Left lung (tissue), 10 donors: Measurements from ENCODE around the gene MUC3A. TPM values are rescaled to one million over a fixed set of nuclear protein-coding genes. Genes with fewer than 3 reads are reported as not detected.

Experiments used
- ATAC-seq: fragments of 200-7000 bp; cut with Tn5 transposase; one replicate; pipeline ENCODE4 v1.9.1; 2020; ENCODE audit warnings: moderate library complexity
- DNase-seq, 4 donors: peaks; one replicate each; pipeline ENCODE4 v3.0.0-alpha.2; 2013 to 2020
- H3K27ac ChIP-seq, 2 donors: fragments of 200-600 bp; sonication (generic) in 1 of 2; one replicate each; pipeline versions ENCODE4 v1.5.0 to v1.8.0; 2020 to 2021
- H3K27me3 ChIP-seq, 2 donors: fragments of 200-600 bp; sonication (generic) in 1 of 2; one replicate each; pipeline versions ENCODE4 v1.5.0 to v1.8.0; 2020 to 2021
- H3K36me3 ChIP-seq, 2 donors: fragments of 200-600 bp; sonication (generic) in 1 of 2; one replicate each; pipeline versions ENCODE4 v1.5.0 to v1.8.0; 2020 to 2021
- H3K4me1 ChIP-seq, 2 donors: fragments of 200-600 bp; one replicate each; pipeline ENCODE4 v1.8.0; 2021
- H3K4me3 ChIP-seq, 2 donors: fragments of 200-600 bp; sonication (generic) in 1 of 2; one replicate each; pipeline versions ENCODE4 v1.5.0 to v1.8.0; 2020 to 2021; ENCODE audit warnings: mild to moderate bottlenecking in 1 of 2
- H3K9me3 ChIP-seq, 2 donors: fragments of 200-600 bp; sonication (generic) in 1 of 2; one replicate each; pipeline versions ENCODE4 v1.5.0 to v1.8.0; 2020 to 2021
- CTCF ChIP-seq, 2 donors: fragments of 200-600 bp; sonication (generic) in 1 of 2; IDR thresholded peaks; one replicate each; pipeline versions ENCODE4 v1.5.0 to v1.8.0; 2021; ENCODE audit warnings: antibody characterized with exemption in 2 of 2
- intact Hi-C, 2 donors: fragments of 100-400 bp; cut with DNase I; formaldehyde crosslinking; loops; one replicate each; pipeline versions ENCODE4 v1.11.2 to v1.14.2; 2022
- polyA plus RNA-seq, 6 donors: library from polyadenylated mRNA; unstranded; fragments of 120-200 nt; gene quantifications; one replicate each; pipeline ENCODE4 v1.2.1, GENCODE V29; 2013; ENCODE audit not compliant: insufficient read length in 6 of 6
- total RNA-seq, 2 donors: library from RNA; stranded (reverse); fragmentation: NEBNext Ultra II Directional; extraction: Animal tissue kit (Norgen Biotek cat#: 25700); gene quantifications; one replicate each; pipeline ENCODE4 v1.2.1, GENCODE V29; 2021
- donor health status: DM: no; HTN: yes; CAD: no.
- donor health status: DM: no; HTN: no; CAD: no.

Gene MUC3A
- total and polyA plus RNA-seq, 8 donors: 0.37 to 3.6 (median 0.61) TPM

- Histone ChIP-seq H3K27ac (no peak overlapping the region), H3K36me3 (no peaks in the 10 kb centered on the region), H3K4me1 (peaks cover 0 to 15% of the 10 kb centered on the region in 2 donors), H3K9me3 (no peaks in the 10 kb centered on the region), H3K4me3 (no peak overlapping the region), H3K27me3 (peaks cover 0 to 25% of the 10 kb centered on the region in 2 donors)
- TF ChIP-seq CTCF (IDR thresholded peaks at IDR 0.05): no peak
- DNase-seq (no peak), ATAC-seq (no peak)
- intact Hi-C loops: no loop called here
Measured at GRCh38 chr7:101012931-101013330, 63.6 kb downstream of the MUC3A start.

- H3K9me3 ChIP-seq: no peaks in the 10 kb centered on the region
- H3K27me3 ChIP-seq: peaks cover 0 to 44% of the 10 kb centered on the region in 2 donors
- ATAC-seq (no peak), DNase-seq (no peak)
- intact Hi-C loops: no loop called here
- H3K4me1 ChIP-seq: peaks cover 0 to 15% of the 10 kb centered on the region in 2 donors
- H3K4me3 ChIP-seq: no peak overlapping the region
- H3K27ac ChIP-seq: no peak overlapping the region
- H3K36me3 ChIP-seq: no peaks in the 10 kb centered on the region
- no peak for TF ChIP-seq CTCF (IDR thresholded peaks at IDR 0.05)
Measured at GRCh38 chr7:101015626-101016025, 66.3 kb downstream of the MUC3A start.

- TF ChIP-seq CTCF (IDR thresholded peaks at IDR 0.05): no peak
- DNase-seq: peak; percentile 57 to 80 (median 73)
- Histone ChIP-seq H3K9me3 (no peaks in the 10 kb centered on the region), H3K27ac (peak overlapping the region in 1 of 2 donors; percentile 75), H3K4me1 (peaks cover 0 to 15% of the 10 kb centered on the region in 2 donors), H3K4me3 (peak overlapping the region; percentile 24 to 30), H3K36me3 (no peaks in the 10 kb centered on the region), H3K27me3 (peaks cover 0 to 59% of the 10 kb centered on the region in 2 donors)
- ATAC-seq: peak; percentile 90
- intact Hi-C loops: no loop called here
Measured at GRCh38 chr7:101017064-101017777, 67.9 kb downstream of the MUC3A start.

Other genes with a start within 250 kb of the MUC3A start
- gene POP7, start 243.4 kb upstream of the MUC3A start, total RNA-seq: 10 to 100 TPM; 22.4 to 29.7 TPM
- 10 to 100 TPM; 15.8 to 23.8 (median 20.2) TPM for gene POP7, start 243.4 kb upstream of the MUC3A start, polyA plus RNA-seq
- gene EPO, start 229.1 kb upstream of the MUC3A start, total RNA-seq: not detected
- under 1 TPM in 3 of 6 donors, not detected in 3; 0.20 to 0.34 (median 0.28) TPM for gene EPO, start 229.1 kb upstream of the MUC3A start, polyA plus RNA-seq
- gene ZAN, start 215.9 kb upstream of the MUC3A start, total RNA-seq: not detected
- not detected for gene ZAN, start 215.9 kb upstream of the MUC3A start, polyA plus RNA-seq
- 10 to 100 TPM; 72.9 to 79.1 TPM for gene EPHB4, start 122.0 kb upstream of the MUC3A start, total RNA-seq
- gene EPHB4, start 122.0 kb upstream of the MUC3A start, polyA plus RNA-seq: 100 to 1,000 TPM in 4 of 6 donors, 10 to 100 TPM in 2; 91.6 to 123 (median 104) TPM
- 10 to 100 TPM; 35.7 to 49.9 TPM for gene SLC12A9, start 96.8 kb upstream of the MUC3A start, total RNA-seq
- 10 to 100 TPM; 32.2 to 53.7 (median 40.8) TPM for gene SLC12A9, start 96.8 kb upstream of the MUC3A start, polyA plus RNA-seq
- 10 to 100 TPM; 72.9 to 84.9 TPM for gene TRIP6, start 82.1 kb upstream of the MUC3A start, total RNA-seq
- gene TRIP6, start 82.1 kb upstream of the MUC3A start, polyA plus RNA-seq: 10 to 100 TPM; 61.5 to 96.6 (median 76.2) TPM
- 100 to 1,000 TPM in 1 of 2 donors, 10 to 100 TPM in 1; 91.4 to 119 TPM for gene SRRT, start 74.4 kb upstream of the MUC3A start, total RNA-seq
- gene SRRT, start 74.4 kb upstream of the MUC3A start, polyA plus RNA-seq: 100 to 1,000 TPM; 155 to 232 (median 177) TPM
- gene UFSP1, start 59.8 kb upstream of the MUC3A start, total RNA-seq: 1 to 10 TPM; 1.8 to 4.4 TPM
- 1 to 10 TPM in 4 of 6 donors, under 1 TPM in 2; 0.87 to 2.1 (median 1.6) TPM for gene UFSP1, start 59.8 kb upstream of the MUC3A start, polyA plus RNA-seq
- 1 to 10 TPM; 2.4 to 3.3 TPM for gene ACHE, start 53.6 kb upstream of the MUC3A start, total RNA-seq
- 1 to 10 TPM; 1.6 to 4.5 (median 2.7) TPM for gene ACHE, start 53.6 kb upstream of the MUC3A start, polyA plus RNA-seq
- gene MUC12, start 20.0 kb downstream of the MUC3A start, total RNA-seq: 1 to 10 TPM in 1 of 2 donors, under 1 TPM in 1; 0.44 to 1.7 TPM
- gene MUC12, start 20.0 kb downstream of the MUC3A start, polyA plus RNA-seq: 1 to 10 TPM in 3 of 6 donors, under 1 TPM in 3; 0.45 to 2.0 (median 1.2) TPM
- under 1 TPM in 1 of 2 donors, not detected in 1; 0.05 TPM for gene MUC17, start 70.5 kb downstream of the MUC3A start, total RNA-seq
- under 1 TPM in 1 of 6 donors, not detected in 5; 0.46 TPM for gene MUC17, start 70.5 kb downstream of the MUC3A start, polyA plus RNA-seq
- gene TRIM56, start 135.9 kb downstream of the MUC3A start, total RNA-seq: 10 to 100 TPM; 42.8 to 55.6 TPM
- gene TRIM56, start 135.9 kb downstream of the MUC3A start, polyA plus RNA-seq: 10 to 100 TPM; 23.4 to 29.2 (median 25.8) TPM
- gene SERPINE1, start 177.6 kb downstream of the MUC3A start, total RNA-seq: 10 to 100 TPM; 59.4 to 80.5 TPM
- gene SERPINE1, start 177.6 kb downstream of the MUC3A start, polyA plus RNA-seq: 1 to 10 TPM; 2.5 to 6.5 (median 3.9) TPM
- gene AP1S1, start 204.9 kb downstream of the MUC3A start, total RNA-seq: 10 to 100 TPM; 39.4 to 48.7 TPM
- 10 to 100 TPM; 83.9 to 92.6 (median 85.8) TPM for gene AP1S1, start 204.9 kb downstream of the MUC3A start, polyA plus RNA-seq
- not detected for gene VGF, start 216.0 kb downstream of the MUC3A start, total RNA-seq
- 1 to 10 TPM in 2 of 6 donors, under 1 TPM in 4; 0.82 to 1.4 (median 0.95) TPM for gene VGF, start 216.0 kb downstream of the MUC3A start, polyA plus RNA-seq
- gene NAT16, start 230.8 kb downstream of the MUC3A start, total RNA-seq: not detected
- gene NAT16, start 230.8 kb downstream of the MUC3A start, polyA plus RNA-seq: under 1 TPM; 0.04 to 0.27 (median 0.09) TPM